B cell (primary cell): ENCODE data around the gene ATF6B. TPM values are rescaled to one million over a fixed set of nuclear protein-coding genes. Genes with fewer than 3 reads are reported as not detected.
A peak's percentile ranks its signal among the peaks of the same experiment; 100 is the strongest.

Source experiments
- ATAC-seq: fragments of 200-7000 bp; cut with Tn5 transposase; one replicate; pipeline ENCODE4 v1.10.0; 2021; ENCODE audit warnings: low read depth, mild to moderate bottlenecking, moderate number of reproducible peaks, moderate library complexity
- CTCF ChIA-PET: fragments of 350-600 bp; sonication (Branson Sonifier 250); formaldehyde crosslinking; loops from one replicate; lab custom pipeline; 2021; ENCODE audit warnings: antibody characterized with exemption, inconsistent platforms; lab: Charles Lee
- POLR2A ChIA-PET: fragments of 350-600 bp; sonication (Branson Sonifier 250); formaldehyde crosslinking; loops from one replicate; lab custom pipeline; 2021; ENCODE audit warnings: antibody characterized with exemption; lab: Charles Lee
- DNase-seq: peaks from one replicate; pipeline ENCODE4 v3.0.0; 2013
- H2AFZ ChIP-seq: 2 replicates; pipeline ENCODE4 v1.6.1; 2012; ENCODE audit warnings: mild to moderate bottlenecking, low read depth, low read length; ENCODE audit not compliant: insufficient read depth, poor library complexity, severe bottlenecking
- H3K27ac ChIP-seq, 2 donors: 1 replicate in 1 of 2; 2 replicates in 1 of 2; pipeline ENCODE4 v1.5.1; 2012 to 2013; ENCODE audit warnings: low read length in 2 of 2, mild to moderate bottlenecking in 2 of 2, moderate library complexity in 1 of 2
- H3K27me3 ChIP-seq, 4 experiments: fragments of 200-600 bp in 1 of 4; sonication (generic) in 1 of 4; replicated peaks in 1 of 4; 1 replicate in 2 of 4; 2 replicates in 2 of 4; pipeline versions ENCODE4 v1.6.1 to v1.7.0; 2013 to 2016; ENCODE audit warnings: low read length in 3 of 4, mild to moderate bottlenecking in 2 of 4, mixed read lengths in 1 of 4, moderate library complexity in 1 of 4; ENCODE audit not compliant: insufficient read depth in 4 of 4, control insufficient read depth in 3 of 4; ENCODE audit errors: control extremely low read depth in 1 of 4
- H3K36me3 ChIP-seq, 2 experiments: replicated peaks in 1 of 2; 1 replicate in 1 of 2; 2 replicates in 1 of 2; pipeline versions ENCODE4 v1.6.1 to v1.7.1; 2013; ENCODE audit warnings: low read length in 1 of 2; ENCODE audit not compliant: insufficient read depth in 2 of 2, control insufficient read depth in 1 of 2; ENCODE audit errors: control extremely low read depth in 1 of 2, extremely low read depth in 1 of 2
- H3K4me1 ChIP-seq, 2 donors: fragments of 200-600 bp in 1 of 2; sonication (generic) in 1 of 2; 1 replicate in 1 of 2; 2 replicates in 1 of 2; pipeline versions ENCODE4 v1.5.1 to v1.6.1; 2013 to 2017; ENCODE audit warnings: low read length in 2 of 2; ENCODE audit not compliant: control insufficient read depth in 2 of 2, insufficient read depth in 2 of 2
- H3K4me2 ChIP-seq: replicated peaks from 2 replicates; pipeline ENCODE3; 2012; ENCODE audit warnings: mild to moderate bottlenecking, low read depth, low read length; ENCODE audit not compliant: poor library complexity, severe bottlenecking
- H3K4me3 ChIP-seq, 5 experiments: fragments of 200-600 bp in 1 of 5; sonication (generic) in 1 of 5; 1 replicate in 3 of 5; 2 replicates in 2 of 5; pipeline versions ENCODE4 v1.5.1 to v1.7.0; 2011 to 2016; ENCODE audit warnings: low read length in 4 of 5, mild to moderate bottlenecking in 4 of 5, low read depth in 2 of 5, control low read depth in 1 of 5, moderate library complexity in 1 of 5; ENCODE audit not compliant: insufficient read depth in 1 of 5; ENCODE audit errors: control extremely low read depth in 1 of 5, extremely low read depth in 1 of 5
- H3K79me2 ChIP-seq: fragments of 200-600 bp; sonication (generic); one replicate; pipeline ENCODE4 v1.6.0; 2016; ENCODE audit warnings: low read length; ENCODE audit not compliant: control insufficient read depth, insufficient read depth
- H3K9ac ChIP-seq: fragments of 200-600 bp; sonication (generic); 2 replicates; pipeline ENCODE4 v1.6.1; 2017; ENCODE audit warnings: mild to moderate bottlenecking, low read length, moderate library complexity
- H3K9me3 ChIP-seq, 3 donors: one replicate each; pipeline versions ENCODE4 v1.6.1 to v1.7.1; 2013; ENCODE audit warnings: low read length in 2 of 3; ENCODE audit not compliant: control insufficient read depth in 2 of 3, insufficient read depth in 1 of 3; ENCODE audit errors: control extremely low read depth in 1 of 3
- H4K20me1 ChIP-seq: 2 replicates; pipeline ENCODE4 v1.6.0; 2012; ENCODE audit warnings: mild to moderate bottlenecking, low read length; ENCODE audit not compliant: insufficient read depth, control insufficient read depth, poor library complexity, severe bottlenecking
- H3K27ac Mint-ChIP-seq: one replicate; pipeline ENCODE4 v1.8.0; 2021; ENCODE audit warnings: mixed read lengths
- H3K27me3 Mint-ChIP-seq: one replicate; pipeline ENCODE4 v1.8.0; 2021; ENCODE audit warnings: mixed read lengths
- H3K4me1 Mint-ChIP-seq: one replicate; pipeline ENCODE4 v1.8.0; 2021; ENCODE audit warnings: mixed read lengths
- H3K4me3 Mint-ChIP-seq: one replicate; pipeline ENCODE4 v1.8.0; 2021; ENCODE audit warnings: mixed read lengths
- H3K9me3 Mint-ChIP-seq: one replicate; pipeline ENCODE4 v1.8.0; 2022; ENCODE audit warnings: mixed read lengths; ENCODE audit not compliant: insufficient read depth
- CTCF ChIP-seq: fragments of 200-600 bp; IDR thresholded peaks from one replicate; pipeline ENCODE4 v1.8.0; 2022; ENCODE audit warnings: antibody characterized with exemption, mild to moderate bottlenecking
- EZH2 ChIP-seq: IDR thresholded peaks from 2 replicates; pipeline ENCODE4 v1.6.1; 2012; ENCODE audit warnings: borderline replicate concordance, low read depth, mild to moderate bottlenecking, moderate library complexity, low read length; ENCODE audit not compliant: insufficient read depth, poor library complexity, severe bottlenecking
- WGBS: methylation state at CpG from one replicate; pipeline ENCODE4 v1.1.5; 2013; ENCODE audit warnings: missing lambda C conversion rate; ENCODE audit not compliant: insufficient coverage; 5-methylcytosine and 5-hydroxymethylcytosine counted together
- intact Hi-C: fragments of 100-400 bp; cut with micrococcal nuclease; formaldehyde crosslinking; loops from one replicate; pipeline ENCODE4 v1.10.0; 2022
- polyA plus RNA-seq: library from polyadenylated mRNA; depleted of rRNA; stranded (reverse); fragments of >200 nt; gene quantifications from 2 replicates; pipeline ENCODE4 v1.2.3, GENCODE V29; 2012
- total RNA-seq, 2 donors: library from RNA; stranded (reverse); fragments of 120-200 nt in 1 of 2; gene quantifications; 1 replicate in 1 of 2; 2 replicates in 1 of 2; pipeline versions ENCODE4 v1.2.3 to v1.2.4, GENCODE V29; 2013 to 2022

ATF6B gene
- total and polyA plus RNA-seq, 2 donors (not counting 1 experiment from before 2014, with no cell fraction given), result 180 to 201 TPM

GRCh38 chr6:32112431-32112980 is 15.5 kb downstream of the ATF6B start:
- Histone ChIP-seq H3K9ac (no peak overlapping the region), H3K4me1 (peaks cover 13% of the 10 kb centered on the region in 2 donors), H3K27me3 (peaks cover 0 to 14% (median 5%) of the 10 kb centered on the region in 4 experiments), H3K9me3 (no peaks in the 10 kb centered on the region), H3K27ac (no peak overlapping the region), H3K4me2 (no peak overlapping the region), H3K79me2 (no peaks in the 10 kb centered on the region), H4K20me1 (no peaks in the 10 kb centered on the region), H3K4me3 (no peak overlapping the region), H3K36me3 (peaks cover 0 to 25% of the 10 kb centered on the region in 2 experiments), H2AFZ (no peak overlapping the region)
- peaks cover 11% of the 10 kb centered on the region for H3K4me1 Mint-ChIP-seq
- H3K4me3 Mint-ChIP-seq, result no peak overlapping the region
- H3K27me3 Mint-ChIP-seq, result peaks cover 11% of the 10 kb centered on the region
- ATAC-seq (no peak), DNase-seq (no peak)
- intact Hi-C loops, result no loop called here
- no peak for TF ChIP-seq EZH2
- no peak for TF ChIP-seq CTCF
- CTCF ChIA-PET, result no interaction called here
- peak overlapping the region; percentile 16 for H3K27ac Mint-ChIP-seq
- H3K9me3 Mint-ChIP-seq, result no peaks in the 10 kb centered on the region
- POLR2A ChIA-PET, result interaction anchor here (0.7 kb wide), 1 partner anchor 15 kb away, joined by 5 read pairs; the partner anchor contains the start of gene ATF6B
- WGBS, result 93% methylated on average over 6 of the region's 9 CpGs

GRCh38 chr6:32111424-32112066 is 16.5 kb downstream of the ATF6B start:
- no peak overlapping the region for H3K4me3 Mint-ChIP-seq
- Histone ChIP-seq H3K4me3 (no peak overlapping the region), H3K36me3 (peaks cover 0 to 16% of the 10 kb centered on the region in 2 experiments), H3K27me3 (peaks cover 0 to 24% (median 8%) of the 10 kb centered on the region in 4 experiments), H3K79me2 (no peaks in the 10 kb centered on the region), H3K27ac (no peak overlapping the region), H3K9ac (no peak overlapping the region), H3K9me3 (no peaks in the 10 kb centered on the region), H3K4me1 (peaks cover 13 to 15% of the 10 kb centered on the region in 2 donors), H4K20me1 (no peaks in the 10 kb centered on the region), H3K4me2 (no peak overlapping the region), H2AFZ (no peak overlapping the region)
- intact Hi-C loops, result no loop called here
- H3K27ac Mint-ChIP-seq, result no peak overlapping the region
- ChIA-PET POLR2A (interaction anchor here (0.6 kb wide), 1 partner anchor 34 kb away, joined by 3 read pairs; no protein-coding TSS in a partner anchor), CTCF (no interaction called here)
- WGBS, result 100% methylated on average over 2 of the region's 7 CpGs
- DNase-seq (no peak), ATAC-seq (no peak)
- peaks cover 17% of the 10 kb centered on the region for H3K27me3 Mint-ChIP-seq
- no peak for TF ChIP-seq CTCF
- no peak for TF ChIP-seq EZH2
- H3K4me1 Mint-ChIP-seq, result peaks cover 11% of the 10 kb centered on the region
- no peaks in the 10 kb centered on the region for H3K9me3 Mint-ChIP-seq
